ENCODE measurements around the gene TMBIM6.

DNA sequence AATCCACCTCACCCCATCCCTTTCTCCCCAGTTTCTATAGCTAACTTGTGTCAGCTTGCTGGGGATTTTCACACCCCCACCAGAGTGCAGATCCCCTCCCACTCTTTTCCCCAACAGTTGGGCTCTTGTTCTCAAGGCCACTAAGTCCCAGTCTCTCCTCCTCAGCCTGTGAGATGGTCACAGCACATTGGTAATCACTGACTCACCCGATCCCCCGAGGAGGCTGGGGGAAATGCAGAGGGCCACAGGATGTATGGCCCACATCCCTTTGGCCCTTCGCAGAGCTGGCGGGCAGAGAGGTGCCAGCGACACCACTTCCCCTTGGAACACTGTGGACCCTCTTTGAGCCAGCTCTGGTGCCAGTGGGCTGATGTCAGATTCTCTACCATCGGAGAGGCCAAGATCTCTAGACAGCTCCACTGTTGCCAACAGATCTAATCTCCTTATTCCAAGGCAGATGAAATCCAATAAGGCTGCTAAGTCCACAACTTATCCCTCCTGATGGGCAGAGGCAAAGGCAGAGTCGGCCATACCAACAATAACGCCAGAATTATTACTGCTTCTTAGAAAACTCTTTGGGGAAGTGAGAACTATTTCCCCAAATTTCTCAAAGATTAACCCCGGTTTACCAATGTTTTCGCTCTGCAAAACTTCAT is 35.8 kb upstream of the TMBIM6 start:
- TF ChIP-seq POLR2AphosphoS5 (IDR thresholded peaks at IDR 0.05; ENCODE audit: low read depth, low read length) = no peak
- TF ChIP-seq SIN3A (IDR thresholded peaks at IDR 0.05; ENCODE audit: borderline replicate concordance, insufficient read depth, low read length) = no peak

Data from PFSK-1 (cell line).